ENCODE results near the gene CCDC187. TPM values are rescaled to one million over a fixed set of nuclear protein-coding genes. Genes with fewer than 3 reads are reported as not detected.

Gene CCDC187
- total RNA-seq, 4 donors from 2014 or later, result 0.20 TPM; not detected in 3

DNA sequence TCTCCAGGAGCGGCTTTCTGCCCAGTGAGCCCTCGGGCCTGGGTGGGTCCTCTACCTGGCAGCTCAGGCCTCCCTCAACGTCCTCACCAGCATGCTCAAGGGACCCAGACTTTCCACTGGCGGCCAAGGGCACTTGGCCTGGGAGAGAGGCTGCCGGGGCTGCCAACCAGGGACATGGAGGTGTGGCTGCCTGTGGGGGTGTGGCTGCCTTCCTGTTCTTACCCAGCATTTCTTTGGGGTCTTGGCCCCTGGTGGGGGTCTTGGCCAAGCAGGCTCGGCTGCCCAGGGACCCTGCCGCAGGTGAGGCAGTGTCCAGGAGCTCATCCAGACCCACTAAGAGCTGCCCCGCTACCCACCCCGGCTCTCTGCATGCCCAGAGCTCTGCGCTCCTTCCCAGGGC, 51.0 kb downstream of the CCDC187 start:
- H3K36me3 ChIP-seq, result no peaks in the 10 kb centered on the region
- H3K9me3 ChIP-seq, result no peaks in the 10 kb centered on the region
- 85 to 92% methylated on average over 8 to 9 of the region's 10 CpGs for WGBS, 2 donors
- no peak for TF ChIP-seq EP300 (IDR thresholded peaks at IDR 0.05)
- TF ChIP-seq, protein P1, sequence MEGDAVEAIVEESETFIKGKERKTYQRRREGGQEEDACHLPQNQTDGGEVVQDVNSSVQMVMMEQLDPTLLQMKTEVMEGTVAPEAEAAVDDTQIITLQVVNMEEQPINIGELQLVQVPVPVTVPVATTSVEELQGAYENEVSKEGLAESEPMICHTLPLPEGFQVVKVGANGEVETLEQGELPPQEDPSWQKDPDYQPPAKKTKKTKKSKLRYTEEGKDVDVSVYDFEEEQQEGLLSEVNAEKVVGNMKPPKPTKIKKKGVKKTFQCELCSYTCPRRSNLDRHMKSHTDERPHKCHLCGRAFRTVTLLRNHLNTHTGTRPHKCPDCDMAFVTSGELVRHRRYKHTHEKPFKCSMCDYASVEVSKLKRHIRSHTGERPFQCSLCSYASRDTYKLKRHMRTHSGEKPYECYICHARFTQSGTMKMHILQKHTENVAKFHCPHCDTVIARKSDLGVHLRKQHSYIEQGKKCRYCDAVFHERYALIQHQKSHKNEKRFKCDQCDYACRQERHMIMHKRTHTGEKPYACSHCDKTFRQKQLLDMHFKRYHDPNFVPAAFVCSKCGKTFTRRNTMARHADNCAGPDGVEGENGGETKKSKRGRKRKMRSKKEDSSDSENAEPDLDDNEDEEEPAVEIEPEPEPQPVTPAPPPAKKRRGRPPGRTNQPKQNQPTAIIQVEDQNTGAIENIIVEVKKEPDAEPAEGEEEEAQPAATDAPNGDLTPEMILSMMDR (IDR thresholded peaks at IDR 0.05), result no peak
- TF ChIP-seq POLR2A (IDR thresholded peaks at IDR 0.05), result no peak
- H3K4me3 ChIP-seq, result no peak overlapping the region
- H3K27me3 ChIP-seq, result peaks cover 0 to 30% of the 10 kb centered on the region in 2 donors
- H3K4me1 ChIP-seq, result peaks cover 0 to 15% (median 4%) of the 10 kb centered on the region in 4 donors
- no peak overlapping the region for H3K27ac ChIP-seq
- no peak for DNase-seq (ENCODE audit: low spot score in 2 of 2)

DNA sequence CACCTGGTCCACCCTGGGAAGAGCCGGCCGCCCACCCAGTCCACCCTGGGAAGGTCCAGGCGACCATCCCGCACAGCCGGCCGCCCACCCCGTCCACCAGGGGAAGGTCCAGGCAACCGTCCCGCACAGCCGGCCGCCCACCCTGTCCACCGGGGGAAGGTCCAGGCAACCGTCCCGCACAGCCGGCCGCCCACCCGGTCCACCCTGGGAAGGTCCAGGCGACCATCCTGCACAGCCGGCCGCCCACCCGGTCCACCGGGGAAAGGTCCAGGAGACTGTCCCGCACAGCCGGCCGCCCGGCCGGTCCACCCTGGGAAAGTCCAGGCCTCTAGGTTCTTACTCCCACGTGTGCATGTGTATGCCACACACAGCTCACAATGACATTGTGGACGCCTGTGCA, 51.6 kb downstream of the CCDC187 start:
- peaks cover 0 to 30% of the 10 kb centered on the region in 2 donors for H3K27me3 ChIP-seq
- no peak overlapping the region for H3K27ac ChIP-seq
- H3K36me3 ChIP-seq, result no peaks in the 10 kb centered on the region
- H3K4me3 ChIP-seq, result no peak overlapping the region
- WGBS, 2 donors, result 80% methylated on average over 18 to 22 of the region's 29 CpGs
- H3K9me3 ChIP-seq, result no peaks in the 10 kb centered on the region
- peaks cover 0 to 15% (median 4%) of the 10 kb centered on the region in 4 donors for H3K4me1 ChIP-seq
- DNase-seq (ENCODE audit: low spot score in 2 of 2), result no peak
- TF ChIP-seq, protein P1 (IDR thresholded peaks at IDR 0.05), result no peak

DNA sequence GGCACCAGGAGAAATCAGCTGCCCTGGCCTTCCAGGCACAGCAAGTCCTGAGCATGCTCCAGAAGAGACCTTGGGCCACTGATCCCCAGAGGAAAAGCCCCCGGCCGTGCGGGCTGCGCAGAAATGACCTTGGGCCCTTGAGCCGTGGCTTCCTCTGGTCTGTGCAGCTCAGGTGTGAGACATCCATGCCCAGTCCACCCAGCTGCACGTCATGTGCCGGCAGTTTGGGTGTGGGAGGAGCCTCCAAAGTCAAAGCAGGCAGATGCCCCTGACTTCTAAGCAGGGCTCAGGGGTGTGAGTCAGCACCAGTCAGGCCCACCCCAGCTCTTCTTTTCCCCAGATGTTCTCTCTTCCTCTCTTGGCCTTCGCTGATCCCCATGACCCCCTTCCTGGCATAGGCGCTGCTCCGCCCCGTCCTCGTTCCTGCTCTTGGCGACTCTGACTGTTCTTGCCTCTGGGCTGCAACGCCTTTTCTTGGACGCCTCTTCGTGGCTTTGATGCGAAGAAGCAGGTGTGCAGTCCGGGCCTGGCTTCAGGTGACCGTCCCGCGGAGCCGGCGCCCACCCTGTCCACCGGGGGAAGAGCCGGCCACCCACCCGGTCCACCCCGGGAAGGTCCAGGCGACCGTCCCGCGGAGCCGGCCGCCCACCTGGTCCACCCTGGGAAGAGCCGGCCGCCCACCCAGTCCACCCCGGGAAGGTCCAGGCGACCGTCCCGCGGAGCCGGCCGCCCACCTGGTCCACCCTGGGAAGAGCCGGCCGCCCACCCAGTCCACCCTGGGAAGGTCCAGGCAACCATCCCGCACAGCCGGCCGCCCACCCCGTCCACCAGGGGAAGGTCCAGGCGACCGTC, 52.4 kb downstream of the CCDC187 start:
- Histone ChIP-seq H3K4me1 (peaks cover 0 to 15% (median 4%) of the 10 kb centered on the region in 4 donors), H3K4me3 (no peak overlapping the region), H3K36me3 (no peaks in the 10 kb centered on the region), H3K9me3 (no peaks in the 10 kb centered on the region), H3K27me3 (peaks cover 0 to 30% of the 10 kb centered on the region in 2 donors), H3K27ac (no peak overlapping the region)
- no peak for DNase-seq (ENCODE audit: low spot score in 2 of 2)
- 81 to 85% methylated on average over 30 to 39 of the region's 50 CpGs for WGBS, 2 donors
- TF ChIP-seq, protein P1 (IDR thresholded peaks at IDR 0.05), result no peak
- TF ChIP-seq EP300 (IDR thresholded peaks at IDR 0.05) (no peak), POLR2A (IDR thresholded peaks at IDR 0.05) (no peak)

DNA sequence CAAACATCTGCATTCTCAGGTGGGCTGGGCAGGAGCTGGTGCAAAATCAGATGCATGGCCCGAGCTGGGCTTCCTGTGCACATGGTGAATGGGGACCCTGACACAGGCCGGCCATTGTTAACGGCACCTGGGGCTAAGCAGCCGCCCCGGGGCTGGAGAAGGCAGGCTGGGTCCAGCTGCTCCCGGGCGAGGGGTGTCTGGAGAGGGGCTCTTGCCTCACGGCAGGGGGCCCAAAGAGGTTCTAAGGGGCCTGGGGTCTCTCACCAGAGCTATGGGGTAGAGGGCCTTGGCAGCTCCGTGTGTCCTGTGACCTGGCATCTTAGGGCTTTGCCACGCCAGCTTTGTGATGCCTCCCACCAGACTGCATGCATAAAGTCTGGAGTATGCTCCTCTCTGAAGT, 53.2 kb downstream of the CCDC187 start:
- 39 to 51% methylated on average over 7 to 10 of the region's 10 CpGs for WGBS, 2 donors
- Histone ChIP-seq H3K4me3 (no peak overlapping the region), H3K4me1 (peaks cover 0 to 14% (median 7%) of the 10 kb centered on the region in 4 donors), H3K36me3 (no peaks in the 10 kb centered on the region), H3K27me3 (peaks cover 0 to 26% of the 10 kb centered on the region in 2 donors), H3K27ac (no peak overlapping the region), H3K9me3 (no peaks in the 10 kb centered on the region)
- no peak for DNase-seq (ENCODE audit: low spot score in 2 of 2)
- TF ChIP-seq EP300 (IDR thresholded peaks at IDR 0.05) (no peak), POLR2A (IDR thresholded peaks at IDR 0.05) (no peak)
- TF ChIP-seq, protein P1 (IDR thresholded peaks at IDR 0.05), result no peak

DNA sequence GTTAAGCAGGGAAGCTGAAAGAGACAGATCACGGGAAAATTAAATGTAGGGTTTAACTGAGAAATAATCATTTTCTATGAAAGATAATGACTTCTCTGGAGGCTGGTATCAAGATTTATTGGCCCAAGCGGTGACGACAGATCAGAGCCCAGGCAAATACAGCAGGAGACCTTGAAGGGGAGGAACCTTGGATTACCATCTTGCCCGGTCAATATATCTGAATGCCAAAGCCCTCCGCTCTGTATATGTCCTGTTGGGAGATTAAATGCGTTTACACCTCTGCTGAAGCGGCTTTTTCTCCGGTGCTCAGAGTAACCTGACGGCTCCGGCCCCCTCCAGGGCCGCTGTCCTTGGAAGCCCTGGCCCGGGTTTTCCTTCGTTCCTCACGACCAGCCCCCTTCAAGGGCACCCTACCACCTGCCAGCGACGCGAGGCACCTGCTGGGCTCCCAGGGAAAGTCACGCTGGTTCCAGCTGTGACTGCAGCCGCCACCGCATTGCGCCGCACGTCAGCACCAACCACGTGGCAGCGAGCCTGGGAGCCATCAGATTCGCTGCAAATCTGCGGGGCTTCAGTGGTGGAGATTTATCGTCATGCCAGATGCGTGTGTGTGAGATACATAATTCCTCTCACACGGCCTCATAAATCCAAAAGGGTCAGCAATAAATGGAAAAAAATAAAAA, 53.9 kb downstream of the CCDC187 start:
- H3K36me3 ChIP-seq, result no peaks in the 10 kb centered on the region
- H3K9me3 ChIP-seq, result no peaks in the 10 kb centered on the region
- TF ChIP-seq, protein P1 (IDR thresholded peaks at IDR 0.05), result no peak
- TF ChIP-seq EP300 (IDR thresholded peaks at IDR 0.05), result no peak
- no peak for DNase-seq (ENCODE audit: low spot score in 2 of 2)
- no peak overlapping the region for H3K27ac ChIP-seq
- H3K4me1 ChIP-seq, result peaks cover 0 to 10% (median 5%) of the 10 kb centered on the region in 4 donors
- WGBS, 2 donors, result 59 to 63% methylated on average over 30 of the region's 30 CpGs
- no peak overlapping the region for H3K4me3 ChIP-seq
- H3K27me3 ChIP-seq, result peaks cover 0 to 21% of the 10 kb centered on the region in 2 donors

Data from tibial nerve (tissue), 4 donors.